KMS-11 (cell line): ENCODE measurements around the gene SLC7A9.

Experiments used
- H2AFZ ChIP-seq: fragments of 200-600 bp; sonication (generic); 2 replicates; pipeline ENCODE4 v1.6.1; 2016; ENCODE audit warnings: antibody characterized with exemption, mixed run types, low read depth
- H3K27ac ChIP-seq: fragments of 200-600 bp; sonication (generic); 2 replicates; pipeline ENCODE4 v1.6.1; 2016; ENCODE audit warnings: mild to moderate bottlenecking, mixed run types
- H3K27me3 ChIP-seq: fragments of 200-600 bp; sonication (generic); 2 replicates; pipeline ENCODE4 v1.6.1; 2017; ENCODE audit warnings: mild to moderate bottlenecking, low read depth, mixed run types, moderate library complexity; ENCODE audit not compliant: insufficient read depth
- H3K36me3 ChIP-seq: fragments of 200-600 bp; sonication (generic); 2 replicates; pipeline ENCODE4 v1.6.1; 2017; ENCODE audit warnings: mild to moderate bottlenecking, mixed run types; ENCODE audit not compliant: insufficient read depth
- H3K4me1 ChIP-seq: fragments of 200-600 bp; sonication (generic); 2 replicates; pipeline ENCODE4 v1.6.1; 2016; ENCODE audit warnings: mild to moderate bottlenecking, low read depth, mixed run types; ENCODE audit not compliant: poor library complexity, severe bottlenecking
- H3K4me2 ChIP-seq: fragments of 200-600 bp; sonication (generic); 2 replicates; pipeline ENCODE4 v1.7.0; 2016; ENCODE audit warnings: mild to moderate bottlenecking, mixed run types
- H3K4me3 ChIP-seq: fragments of 200-600 bp; sonication (generic); IDR thresholded peaks from 2 replicates; pipeline ENCODE4 v1.6.1; 2017; ENCODE audit warnings: low read depth, low read length, mixed read lengths; ENCODE audit not compliant: insufficient read depth
- H3K79me2 ChIP-seq: fragments of 200-600 bp; sonication (generic); 2 replicates; pipeline ENCODE4 v1.6.1; 2016; ENCODE audit warnings: low read depth, mixed run types; ENCODE audit not compliant: insufficient read depth
- H3K9ac ChIP-seq: fragments of 200-600 bp; sonication (generic); 2 replicates; pipeline ENCODE4 v1.6.1; 2016; ENCODE audit warnings: mild to moderate bottlenecking, mixed run types
- H4K20me1 ChIP-seq: fragments of 200-600 bp; sonication (generic); 2 replicates; pipeline ENCODE4 v1.6.1; 2016; ENCODE audit warnings: mild to moderate bottlenecking, mixed run types; ENCODE audit not compliant: insufficient read depth
- CTCF ChIP-seq: fragments of 200-600 bp; sonication (generic); conservative IDR thresholded peaks from 2 replicates; pipeline ENCODE4 v1.6.1; 2017; ENCODE audit warnings: low read depth, mild to moderate bottlenecking, antibody characterized with exemption, low read length, moderate library complexity, mixed read lengths

The SLC7A9 gene

GRCh38 chr19:32811151-32811550 is 58.4 kb downstream of the SLC7A9 start:
- no peak for TF ChIP-seq CTCF

GRCh38 chr19:32810452-32810851 is 59.1 kb downstream of the SLC7A9 start:
- H3K27me3 ChIP-seq, result no peaks in the 10 kb centered on the region
- H4K20me1 ChIP-seq, result no peaks in the 10 kb centered on the region
- no peaks in the 10 kb centered on the region for H3K4me1 ChIP-seq
- no peak overlapping the region for H3K4me3 ChIP-seq
- no peak overlapping the region for H3K27ac ChIP-seq
- TF ChIP-seq CTCF, result no peak
- H3K9ac ChIP-seq, result no peak overlapping the region
- no peaks in the 10 kb centered on the region for H3K79me2 ChIP-seq
- no peaks in the 10 kb centered on the region for H3K36me3 ChIP-seq
- no peak overlapping the region for H3K4me2 ChIP-seq
- H2AFZ ChIP-seq, result no peak overlapping the region

More at GRCh38 chr19:32811151-32811550, 58.4 kb downstream of the SLC7A9 start:
- H4K20me1 ChIP-seq, result no peaks in the 10 kb centered on the region
- H3K27ac ChIP-seq, result no peak overlapping the region
- H2AFZ ChIP-seq, result no peak overlapping the region
- no peaks in the 10 kb centered on the region for H3K79me2 ChIP-seq
- no peak overlapping the region for H3K4me2 ChIP-seq
- no peak overlapping the region for H3K9ac ChIP-seq
- H3K4me3 ChIP-seq, result no peak overlapping the region
- H3K27me3 ChIP-seq, result no peaks in the 10 kb centered on the region
- no peaks in the 10 kb centered on the region for H3K36me3 ChIP-seq
- H3K4me1 ChIP-seq, result no peaks in the 10 kb centered on the region

- Histone ChIP-seq H3K4me1 (no peaks in the 10 kb centered on the region), H3K27ac (no peak overlapping the region), H3K27me3 (no peaks in the 10 kb centered on the region), H3K4me3 (no peak overlapping the region), H2AFZ (no peak overlapping the region), H3K36me3 (no peaks in the 10 kb centered on the region), H3K79me2 (no peaks in the 10 kb centered on the region), H3K4me2 (no peak overlapping the region), H3K9ac (no peak overlapping the region), H4K20me1 (no peaks in the 10 kb centered on the region)
- TF ChIP-seq CTCF, result no peak
Observed at GRCh38 chr19:32809754-32810153, 59.8 kb downstream of the SLC7A9 start.

- H3K79me2 ChIP-seq, result no peaks in the 10 kb centered on the region
Observed at GRCh38 chr19:32809254-32809653, 60.3 kb downstream of the SLC7A9 start.

More at GRCh38 chr19:32809254-32809653, 60.3 kb downstream of the SLC7A9 start:
- Histone ChIP-seq H3K27me3 (no peaks in the 10 kb centered on the region), H2AFZ (no peak overlapping the region; the same call in 1 of the 2 replicates), H3K36me3 (no peaks in the 10 kb centered on the region), H3K9ac (no peak overlapping the region), H3K4me1 (no peaks in the 10 kb centered on the region), H4K20me1 (no peaks in the 10 kb centered on the region), H3K27ac (no peak overlapping the region), H3K4me3 (no peak overlapping the region), H3K4me2 (no peak overlapping the region)
- TF ChIP-seq CTCF, result no peak
